GM19452 (cell line): ENCODE results near the gene MGAT3.
"Not testable (repeated sequence)": the region's sequence is repeated elsewhere in the genome, so short reads cannot be mapped to it uniquely, and the experiment has no call there.

Experiments
- ATAC-seq: cut with Tn5 transposase; IDR thresholded peaks from one replicate; pipeline ENCODE4 v1.9.1; 2021; ENCODE audit not compliant: unreplicated experiment

Gene MGAT3, protein sequence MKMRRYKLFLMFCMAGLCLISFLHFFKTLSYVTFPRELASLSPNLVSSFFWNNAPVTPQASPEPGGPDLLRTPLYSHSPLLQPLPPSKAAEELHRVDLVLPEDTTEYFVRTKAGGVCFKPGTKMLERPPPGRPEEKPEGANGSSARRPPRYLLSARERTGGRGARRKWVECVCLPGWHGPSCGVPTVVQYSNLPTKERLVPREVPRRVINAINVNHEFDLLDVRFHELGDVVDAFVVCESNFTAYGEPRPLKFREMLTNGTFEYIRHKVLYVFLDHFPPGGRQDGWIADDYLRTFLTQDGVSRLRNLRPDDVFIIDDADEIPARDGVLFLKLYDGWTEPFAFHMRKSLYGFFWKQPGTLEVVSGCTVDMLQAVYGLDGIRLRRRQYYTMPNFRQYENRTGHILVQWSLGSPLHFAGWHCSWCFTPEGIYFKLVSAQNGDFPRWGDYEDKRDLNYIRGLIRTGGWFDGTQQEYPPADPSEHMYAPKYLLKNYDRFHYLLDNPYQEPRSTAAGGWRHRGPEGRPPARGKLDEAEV

GRCh38 chr22:39456522-39457197 lies at the start of gene MGAT3:
Gene MGAT3 (plus strand): TSS chr22:39457012. CDS start chr22:39487348, 30,336 bp downstream.
- no peak for ATAC-seq

DNA sequence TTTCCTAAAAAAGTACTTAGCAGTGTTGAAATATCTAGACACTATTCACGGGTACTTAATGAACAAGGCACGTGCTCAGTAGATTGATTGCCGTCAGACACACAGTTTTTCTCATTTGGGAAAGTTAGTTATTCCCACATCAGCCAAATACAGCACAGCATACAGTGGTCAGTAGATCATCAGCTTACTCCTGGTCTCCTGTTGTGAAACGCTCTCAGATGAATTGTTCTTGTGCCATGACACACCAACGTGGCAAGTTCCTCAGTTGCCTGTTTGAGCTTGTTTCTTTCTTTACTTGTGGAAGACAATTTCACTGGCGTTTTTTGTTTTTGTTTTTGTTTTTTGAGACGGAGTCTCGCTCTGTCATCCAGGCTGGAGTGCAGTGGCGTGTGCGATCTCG lies 48.6 kb upstream of the MGAT3 start:
- no peak for ATAC-seq

GRCh38 chr22:39408807-39409206 lies 48.0 kb upstream of the MGAT3 start:
- ATAC-seq: no peak

DNA sequence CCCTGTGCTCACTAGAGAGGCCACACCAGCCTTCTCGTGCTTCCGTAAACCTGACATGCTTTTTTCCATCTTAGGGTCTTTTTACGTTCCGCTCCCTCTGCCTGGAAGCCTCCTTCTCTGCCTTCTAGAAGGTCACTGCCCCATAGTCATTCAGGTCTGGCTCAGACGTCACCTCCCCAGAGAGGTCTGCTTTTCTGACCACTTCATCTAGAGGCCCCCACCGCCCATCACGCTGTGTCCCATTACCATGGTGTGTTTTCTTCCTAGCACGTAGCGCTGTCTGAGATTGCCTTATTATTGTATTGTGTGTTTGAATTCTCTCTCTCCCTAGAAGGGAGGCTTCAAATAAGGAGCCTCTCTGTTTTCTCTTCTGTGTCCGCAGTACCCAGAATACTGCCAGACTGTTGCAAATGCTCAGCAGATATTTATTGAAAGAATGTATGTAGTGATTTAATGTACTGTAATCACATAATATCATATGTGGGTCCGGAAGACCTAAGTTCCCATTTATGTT lies 47.2 kb upstream of the MGAT3 start:
- ATAC-seq: no peak

- no peak for ATAC-seq
Observed at GRCh38 chr22:39410264-39410663, 46.5 kb upstream of the MGAT3 start.

DNA sequence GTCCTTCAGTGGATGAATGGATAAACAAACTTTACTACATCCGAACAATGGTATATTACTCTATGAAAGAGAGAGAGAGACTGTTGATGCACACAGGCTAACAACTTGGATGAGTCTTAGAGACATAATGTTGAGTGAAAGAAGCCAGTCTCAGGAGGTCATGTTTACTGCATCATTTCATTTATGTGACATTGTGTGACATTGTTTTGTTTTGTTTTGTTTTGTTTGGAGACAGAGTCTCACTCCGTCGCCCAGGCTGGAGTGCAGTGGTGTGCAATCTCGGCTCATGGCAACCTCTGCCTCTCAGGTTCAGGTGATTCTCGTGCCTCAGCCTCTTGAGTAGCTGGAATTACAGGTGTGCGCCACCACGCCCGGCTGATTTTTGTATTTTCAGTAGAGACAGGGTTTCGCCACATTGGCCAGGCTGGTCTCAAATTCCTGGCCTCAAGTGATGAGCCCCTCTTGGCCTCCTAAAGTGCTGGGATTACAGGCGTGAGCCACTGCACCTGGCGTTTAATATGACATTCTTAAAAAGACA lies 44.9 kb upstream of the MGAT3 start:
- not testable (repeated sequence) for ATAC-seq

- ATAC-seq: not testable (repeated sequence)
Observed at GRCh38 chr22:39413204-39413603, 43.6 kb upstream of the MGAT3 start.

- no peak for ATAC-seq
Observed at GRCh38 chr22:39414377-39414776, 42.4 kb upstream of the MGAT3 start.

DNA sequence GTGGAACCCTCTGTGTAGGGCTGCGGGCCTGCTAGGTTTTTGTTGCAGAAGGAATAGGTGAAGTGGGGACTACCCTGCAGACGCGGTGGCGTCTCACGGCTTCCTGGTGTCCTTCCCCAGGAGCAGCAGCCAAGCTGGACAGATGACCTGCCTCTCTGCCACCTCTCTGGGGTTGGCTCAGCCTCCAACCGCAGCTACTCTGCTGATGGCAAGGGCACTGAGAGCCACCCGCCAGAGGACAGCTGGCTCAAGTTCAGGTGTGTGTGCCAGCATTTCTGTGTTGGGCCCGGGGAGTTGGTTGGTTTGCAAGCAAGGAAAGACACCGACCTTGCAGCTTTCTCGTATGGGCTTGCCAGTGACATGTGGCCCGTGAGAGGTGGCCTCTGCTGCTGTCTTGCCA lies 41.9 kb upstream of the MGAT3 start:
- ATAC-seq: no peak

DNA sequence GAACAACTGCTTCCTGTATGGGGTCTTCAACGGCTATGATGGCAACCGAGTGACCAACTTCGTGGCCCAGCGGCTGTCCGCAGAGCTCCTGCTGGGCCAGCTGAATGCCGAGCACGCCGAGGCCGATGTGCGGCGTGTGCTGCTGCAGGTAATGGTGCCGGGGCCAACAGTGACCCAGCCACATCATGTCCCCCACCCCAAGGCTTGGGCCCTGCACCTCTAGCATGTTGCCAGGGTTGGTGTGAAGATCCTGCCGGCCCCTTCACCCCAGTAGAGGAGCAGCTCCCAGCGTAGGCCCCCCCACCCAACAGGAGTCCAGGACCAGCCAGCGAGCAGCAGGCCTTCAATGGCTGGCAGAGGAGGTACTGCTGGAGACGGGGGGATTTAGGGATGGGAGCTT lies 41.3 kb upstream of the MGAT3 start:
- ATAC-seq: no peak

- ATAC-seq: no peak
Observed at GRCh38 chr22:39416319-39416718, 40.5 kb upstream of the MGAT3 start.

GRCh38 chr22:39417641-39418040 lies 39.2 kb upstream of the MGAT3 start:
- no peak for ATAC-seq

- ATAC-seq: no peak
Observed at GRCh38 chr22:39418696-39419095, 38.1 kb upstream of the MGAT3 start.

- ATAC-seq: no peak
Observed at GRCh38 chr22:39419096-39419495, 37.7 kb upstream of the MGAT3 start.

- ATAC-seq: no peak
Observed at GRCh38 chr22:39419911-39420310, 36.9 kb upstream of the MGAT3 start.

- ATAC-seq: no peak
Observed at GRCh38 chr22:39421691-39422090, 35.1 kb upstream of the MGAT3 start.

- ATAC-seq: no peak
Observed at GRCh38 chr22:39422101-39422500, 34.7 kb upstream of the MGAT3 start.

GRCh38 chr22:39422721-39423120 lies 34.1 kb upstream of the MGAT3 start:
- no peak for ATAC-seq

GRCh38 chr22:39423976-39424375 lies 32.8 kb upstream of the MGAT3 start:
- ATAC-seq: no peak

GRCh38 chr22:39426380-39427043 lies 30.3 kb upstream of the MGAT3 start:
- no peak for ATAC-seq
